Measurements from ENCODE around the gene DPCD.

DNA sequence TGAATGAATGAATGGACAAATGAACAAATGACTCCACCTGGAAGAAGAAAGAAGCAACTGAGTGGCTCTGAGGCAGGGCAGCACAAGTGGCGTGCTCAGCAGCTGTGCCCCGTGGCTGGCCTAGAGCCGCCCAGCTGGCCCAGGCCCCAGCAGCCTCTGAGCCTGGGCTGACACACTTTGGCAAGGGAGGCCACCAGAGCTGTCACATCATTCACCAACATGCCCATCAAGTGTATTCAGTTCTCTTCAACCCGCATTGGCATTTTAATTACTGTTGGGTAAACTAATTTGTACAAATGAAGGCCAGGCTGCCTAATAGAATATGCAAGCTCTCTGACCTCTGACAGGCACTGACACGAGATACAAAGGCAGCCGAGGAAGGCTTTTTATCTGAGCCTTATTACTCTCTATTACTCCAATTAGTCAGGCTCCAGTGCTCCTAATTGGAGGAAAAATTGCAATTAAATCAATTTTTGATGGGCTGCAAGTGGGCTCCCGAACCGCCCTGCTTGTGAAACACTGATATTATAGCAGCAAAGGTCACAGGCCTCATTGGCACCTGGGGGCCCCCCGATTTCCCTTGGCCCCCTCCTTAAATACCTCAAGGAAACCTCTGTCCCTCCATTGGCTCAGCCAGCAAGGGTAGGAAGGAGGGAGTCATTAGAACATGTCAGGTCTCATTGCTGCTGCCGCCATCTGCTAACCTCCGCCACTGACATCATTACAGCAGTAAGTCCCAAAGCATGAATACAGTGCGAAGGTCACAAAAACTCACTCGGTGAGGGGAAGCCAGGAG is 41.9 kb downstream of the DPCD start:
- no peak for TF ChIP-seq SP1 (IDR thresholded peaks at IDR 0.05; ENCODE audit: low read depth, low read length)
- TF ChIP-seq DPF2 (IDR thresholded peaks at IDR 0.05), result no peak
- no peak for TF ChIP-seq MEF2A (IDR thresholded peaks at IDR 0.05; ENCODE audit: insufficient read depth, low read depth, low read length)
- TF ChIP-seq EZH2 (IDR thresholded peaks at IDR 0.05; ENCODE audit: borderline replicate concordance, control insufficient read depth, low read depth, low read length), result no peak
- no peak for TF ChIP-seq ZZZ3 (IDR thresholded peaks at IDR 0.05; ENCODE audit: control insufficient read depth, insufficient read length, low read depth)
- TF ChIP-seq, protein P1, sequence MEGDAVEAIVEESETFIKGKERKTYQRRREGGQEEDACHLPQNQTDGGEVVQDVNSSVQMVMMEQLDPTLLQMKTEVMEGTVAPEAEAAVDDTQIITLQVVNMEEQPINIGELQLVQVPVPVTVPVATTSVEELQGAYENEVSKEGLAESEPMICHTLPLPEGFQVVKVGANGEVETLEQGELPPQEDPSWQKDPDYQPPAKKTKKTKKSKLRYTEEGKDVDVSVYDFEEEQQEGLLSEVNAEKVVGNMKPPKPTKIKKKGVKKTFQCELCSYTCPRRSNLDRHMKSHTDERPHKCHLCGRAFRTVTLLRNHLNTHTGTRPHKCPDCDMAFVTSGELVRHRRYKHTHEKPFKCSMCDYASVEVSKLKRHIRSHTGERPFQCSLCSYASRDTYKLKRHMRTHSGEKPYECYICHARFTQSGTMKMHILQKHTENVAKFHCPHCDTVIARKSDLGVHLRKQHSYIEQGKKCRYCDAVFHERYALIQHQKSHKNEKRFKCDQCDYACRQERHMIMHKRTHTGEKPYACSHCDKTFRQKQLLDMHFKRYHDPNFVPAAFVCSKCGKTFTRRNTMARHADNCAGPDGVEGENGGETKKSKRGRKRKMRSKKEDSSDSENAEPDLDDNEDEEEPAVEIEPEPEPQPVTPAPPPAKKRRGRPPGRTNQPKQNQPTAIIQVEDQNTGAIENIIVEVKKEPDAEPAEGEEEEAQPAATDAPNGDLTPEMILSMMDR (IDR thresholded peaks at IDR 0.05 in 2 of 3, conservative IDR thresholded peaks at IDR 0.05 in 1 of 3; ENCODE audit: control insufficient read depth in 2 of 3, extremely low read depth in 1 of 3, insufficient read depth in 1 of 3, low read depth in 3 of 3, low read length in 3 of 3), result no peak
- no peak for TF ChIP-seq GABPA (IDR thresholded peaks at IDR 0.05; ENCODE audit: low read depth)
- TF ChIP-seq YBX1 (IDR thresholded peaks at IDR 0.05), result no peak
- TF ChIP-seq REST (IDR thresholded peaks at IDR 0.05; ENCODE audit: low read depth, low read length), result no peak
- no peak for TF ChIP-seq MXI1 (IDR thresholded peaks at IDR 0.05; ENCODE audit: low read depth, low read length)
- no peak for TF ChIP-seq CBFB (IDR thresholded peaks at IDR 0.05; ENCODE audit: low read depth)

Measured in GM12878 (cell line).